Fibroblast of pulmonary artery (primary cell): ENCODE results near the gene LENG8.

ENCODE experiments used
- DNase-seq: peaks from one replicate; pipeline ENCODE4 v3.0.0-alpha.2; 2010; ENCODE audit warnings: low read depth
- H3K4me3 ChIP-seq: replicated peaks from 2 replicates; pipeline ENCODE4 v1.5.1; 2011; ENCODE audit warnings: low read depth, mild to moderate bottlenecking, control low read depth, low read length, moderate library complexity
- TF ChIP-seq, protein P1 (sequence below): IDR thresholded peaks from 2 replicates; pipeline ENCODE4 v1.5.1; 2011; ENCODE audit warnings: mild to moderate bottlenecking, control low read depth, low read length, inconsistent platforms; ENCODE audit errors: missing control alignments

Gene LENG8

DNA sequence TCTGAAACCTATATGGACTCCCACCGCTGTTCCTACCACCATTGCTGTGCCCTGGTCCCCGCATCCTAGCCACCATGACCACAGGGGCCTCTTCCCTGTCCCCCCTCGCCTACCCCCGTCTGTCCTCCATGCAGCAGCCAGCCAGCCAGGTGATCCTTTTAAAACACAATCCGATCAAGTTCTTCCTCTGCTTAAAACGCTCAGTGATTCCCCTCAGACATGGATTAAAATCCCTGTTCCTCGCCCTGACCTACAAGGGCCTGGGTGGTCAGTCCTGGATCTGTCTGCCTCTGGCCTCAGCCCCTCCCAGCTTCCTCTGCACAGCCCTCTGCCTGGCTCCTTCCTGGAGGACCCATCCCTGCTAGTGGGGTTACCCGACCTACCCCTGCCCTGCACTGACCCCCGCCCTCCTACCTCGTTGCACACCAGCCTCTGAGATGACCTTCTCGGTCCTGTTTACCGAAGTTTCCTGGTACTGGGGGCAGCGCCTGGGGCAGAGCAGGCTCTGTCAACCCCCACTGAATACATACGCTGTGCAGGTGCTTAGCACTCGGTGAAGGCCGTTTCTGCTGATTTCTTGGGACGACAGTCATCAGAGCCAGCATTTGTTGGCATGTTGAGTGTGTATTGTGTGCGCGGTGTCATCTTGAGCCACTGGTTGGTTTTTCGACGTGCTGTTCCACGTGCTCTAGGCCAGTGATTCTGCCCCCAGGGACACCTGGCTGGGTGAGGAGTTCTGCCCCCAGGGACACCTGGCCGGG lies 14.7 kb upstream of the LENG8 start:
- no peak for DNase-seq
- no peak overlapping the region for H3K4me3 ChIP-seq

DNA sequence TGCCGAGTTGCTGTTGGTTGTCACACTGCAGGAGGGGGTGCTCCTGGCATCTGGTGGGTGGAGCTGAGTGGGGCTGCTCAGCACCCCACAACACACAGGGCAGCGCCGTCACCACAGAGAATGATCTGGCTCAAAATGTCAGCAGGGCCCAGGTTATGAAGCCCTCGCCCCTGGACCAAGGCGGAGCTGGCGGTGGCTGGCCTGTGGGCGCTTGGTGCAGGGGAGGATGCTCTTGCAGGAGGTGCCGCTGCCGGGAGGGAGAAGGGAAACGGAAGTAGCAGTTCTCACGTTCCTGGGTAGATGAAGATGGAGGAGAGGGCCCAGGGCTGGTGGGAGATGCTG lies 14.2 kb upstream of the LENG8 start:
- H3K4me3 ChIP-seq: no peak overlapping the region
- TF ChIP-seq, protein P1, sequence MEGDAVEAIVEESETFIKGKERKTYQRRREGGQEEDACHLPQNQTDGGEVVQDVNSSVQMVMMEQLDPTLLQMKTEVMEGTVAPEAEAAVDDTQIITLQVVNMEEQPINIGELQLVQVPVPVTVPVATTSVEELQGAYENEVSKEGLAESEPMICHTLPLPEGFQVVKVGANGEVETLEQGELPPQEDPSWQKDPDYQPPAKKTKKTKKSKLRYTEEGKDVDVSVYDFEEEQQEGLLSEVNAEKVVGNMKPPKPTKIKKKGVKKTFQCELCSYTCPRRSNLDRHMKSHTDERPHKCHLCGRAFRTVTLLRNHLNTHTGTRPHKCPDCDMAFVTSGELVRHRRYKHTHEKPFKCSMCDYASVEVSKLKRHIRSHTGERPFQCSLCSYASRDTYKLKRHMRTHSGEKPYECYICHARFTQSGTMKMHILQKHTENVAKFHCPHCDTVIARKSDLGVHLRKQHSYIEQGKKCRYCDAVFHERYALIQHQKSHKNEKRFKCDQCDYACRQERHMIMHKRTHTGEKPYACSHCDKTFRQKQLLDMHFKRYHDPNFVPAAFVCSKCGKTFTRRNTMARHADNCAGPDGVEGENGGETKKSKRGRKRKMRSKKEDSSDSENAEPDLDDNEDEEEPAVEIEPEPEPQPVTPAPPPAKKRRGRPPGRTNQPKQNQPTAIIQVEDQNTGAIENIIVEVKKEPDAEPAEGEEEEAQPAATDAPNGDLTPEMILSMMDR: no peak
- DNase-seq: no peak

More for the DNA sequence above, 14.7 kb upstream of the LENG8 start:
- TF ChIP-seq, protein P1: no peak

DNA sequence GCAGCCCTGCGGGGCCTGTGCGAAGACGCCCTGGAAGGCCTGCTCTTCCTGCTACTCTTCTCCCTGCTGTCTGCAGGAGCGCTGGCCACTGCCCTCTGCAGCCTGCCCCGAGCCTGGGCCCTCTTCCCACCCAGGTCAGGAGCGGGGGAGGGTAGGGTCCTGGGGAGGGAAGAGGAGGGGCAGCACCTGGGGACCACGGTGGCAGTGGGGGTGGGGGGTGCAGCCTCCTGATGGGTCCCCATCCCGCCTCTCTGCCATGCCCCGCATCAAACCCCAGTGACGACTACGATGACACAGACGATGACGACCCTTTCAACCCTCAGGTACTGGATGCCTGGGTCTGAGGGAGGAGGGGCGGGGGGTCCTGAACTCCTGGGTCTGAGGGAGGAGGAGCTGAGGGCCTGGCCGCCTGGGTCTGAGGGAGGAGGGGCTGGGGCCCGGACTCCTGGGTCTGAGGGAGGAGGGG lies 13.4 kb upstream of the LENG8 start:
- DNase-seq: no peak
- TF ChIP-seq, protein P1: no peak
- no peak overlapping the region for H3K4me3 ChIP-seq

DNA sequence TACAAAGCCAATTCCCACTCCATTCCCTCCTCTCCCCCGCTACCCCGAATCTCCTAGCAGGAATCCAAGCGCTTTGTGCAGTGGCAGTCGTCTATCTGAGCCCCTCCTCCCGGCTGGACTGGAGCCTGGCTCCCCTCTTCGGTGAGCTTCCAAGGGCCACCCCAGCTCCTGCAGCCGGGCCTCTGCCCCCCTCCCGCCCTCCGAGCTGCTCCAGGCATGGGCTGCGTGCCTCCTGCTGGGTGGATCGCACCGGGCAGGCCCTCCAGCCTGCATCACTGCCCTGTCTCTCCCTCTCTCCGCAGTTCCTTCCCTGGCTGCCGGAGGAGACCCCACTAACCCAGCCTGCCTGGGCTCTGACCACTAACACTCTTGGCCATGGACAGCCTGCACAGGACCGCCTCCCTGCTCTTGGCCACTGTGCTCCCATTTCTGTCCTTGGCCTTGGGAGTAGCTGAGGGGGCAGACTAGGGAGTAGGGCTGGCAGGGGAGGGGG lies 12.9 kb upstream of the LENG8 start:
- no peak for DNase-seq
- no peak overlapping the region for H3K4me3 ChIP-seq
- TF ChIP-seq, protein P1: no peak

DNA sequence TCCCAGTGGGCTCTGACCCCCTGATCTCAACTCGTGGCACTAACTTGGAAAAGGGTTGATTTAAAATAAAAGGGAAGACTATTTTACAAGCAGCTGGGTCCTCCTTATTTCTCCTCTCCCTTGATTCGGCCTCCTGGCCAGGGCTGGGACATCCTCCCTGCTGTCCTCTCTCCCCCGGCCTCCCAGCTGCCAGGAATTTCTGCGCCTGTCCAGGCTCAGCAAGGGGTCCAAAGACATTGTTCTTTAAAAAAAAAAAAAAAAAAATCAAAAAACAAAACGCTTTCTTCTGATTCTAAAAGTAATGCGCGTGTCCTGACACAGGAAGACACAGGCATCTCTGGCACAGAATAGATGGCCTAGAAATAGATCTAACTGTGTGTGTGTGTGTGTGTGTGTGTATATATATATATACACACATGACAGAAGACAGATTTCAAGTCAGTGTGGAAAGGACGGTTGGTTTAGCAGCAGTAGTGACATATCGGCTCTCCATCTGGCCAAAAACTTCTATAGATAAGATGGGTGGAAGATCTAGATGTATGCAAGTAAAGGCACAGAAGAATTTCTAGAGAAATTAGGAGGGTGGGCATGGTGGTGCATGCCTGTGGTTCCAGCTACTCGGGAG lies 12.3 kb upstream of the LENG8 start:
- no peak for DNase-seq
- H3K4me3 ChIP-seq: no peak overlapping the region
- TF ChIP-seq, protein P1: no peak

DNA sequence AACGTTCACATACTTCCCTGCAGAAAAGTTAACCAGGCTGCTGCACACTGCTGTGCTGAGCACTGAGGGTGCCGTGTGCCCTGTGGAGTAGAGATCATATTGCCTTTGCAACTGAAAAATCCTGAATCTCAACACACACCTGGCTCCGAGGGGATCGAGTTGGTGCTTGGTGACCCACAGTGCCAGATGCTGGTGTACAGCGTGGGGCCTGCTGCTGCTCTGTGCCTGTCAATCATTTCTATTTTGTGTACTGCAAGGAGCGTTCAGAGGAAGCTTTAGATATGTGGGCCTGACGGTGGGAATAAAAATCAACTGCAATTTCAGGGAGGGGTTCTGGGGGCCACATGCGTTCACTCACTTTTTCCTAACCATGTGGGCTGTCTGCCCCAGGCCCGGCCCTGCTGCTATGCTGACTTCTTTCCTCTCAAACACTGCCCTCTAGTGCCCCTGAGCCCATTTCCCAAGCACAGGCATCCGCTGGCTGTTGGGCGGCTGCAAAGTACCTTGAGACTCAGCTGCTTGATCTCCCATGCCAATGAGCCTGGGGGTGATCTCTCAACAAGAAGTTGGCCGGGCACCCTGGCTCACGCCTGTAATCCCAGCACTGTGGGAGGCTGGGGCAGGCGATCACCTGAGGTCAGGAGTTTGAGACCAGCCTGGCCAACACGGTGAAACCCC lies 9.7 kb upstream of the LENG8 start:
- TF ChIP-seq, protein P1: peak; percentile 58
- DNase-seq: peak; percentile 55
- H3K4me3 ChIP-seq: no peak overlapping the region
